ENCODE data around the gene IWS1. TPM values are rescaled to one million over a fixed set of nuclear protein-coding genes. Genes with fewer than 3 reads are reported as not detected.
A peak's percentile ranks its signal among the peaks of the same experiment; 100 is the strongest.

Gene IWS1
- 10 to 100 TPM; 24.9 to 26.0 TPM for total RNA-seq
- polyA plus RNA-seq (2013, experiment 1 of 2) = 37.3 TPM
- polyA plus RNA-seq (2013, experiment 2 of 2) = 46.9 TPM
- total RNA-seq = 37.7 to 155 (median 92.4) reads per million in 172 experiments

DNA sequence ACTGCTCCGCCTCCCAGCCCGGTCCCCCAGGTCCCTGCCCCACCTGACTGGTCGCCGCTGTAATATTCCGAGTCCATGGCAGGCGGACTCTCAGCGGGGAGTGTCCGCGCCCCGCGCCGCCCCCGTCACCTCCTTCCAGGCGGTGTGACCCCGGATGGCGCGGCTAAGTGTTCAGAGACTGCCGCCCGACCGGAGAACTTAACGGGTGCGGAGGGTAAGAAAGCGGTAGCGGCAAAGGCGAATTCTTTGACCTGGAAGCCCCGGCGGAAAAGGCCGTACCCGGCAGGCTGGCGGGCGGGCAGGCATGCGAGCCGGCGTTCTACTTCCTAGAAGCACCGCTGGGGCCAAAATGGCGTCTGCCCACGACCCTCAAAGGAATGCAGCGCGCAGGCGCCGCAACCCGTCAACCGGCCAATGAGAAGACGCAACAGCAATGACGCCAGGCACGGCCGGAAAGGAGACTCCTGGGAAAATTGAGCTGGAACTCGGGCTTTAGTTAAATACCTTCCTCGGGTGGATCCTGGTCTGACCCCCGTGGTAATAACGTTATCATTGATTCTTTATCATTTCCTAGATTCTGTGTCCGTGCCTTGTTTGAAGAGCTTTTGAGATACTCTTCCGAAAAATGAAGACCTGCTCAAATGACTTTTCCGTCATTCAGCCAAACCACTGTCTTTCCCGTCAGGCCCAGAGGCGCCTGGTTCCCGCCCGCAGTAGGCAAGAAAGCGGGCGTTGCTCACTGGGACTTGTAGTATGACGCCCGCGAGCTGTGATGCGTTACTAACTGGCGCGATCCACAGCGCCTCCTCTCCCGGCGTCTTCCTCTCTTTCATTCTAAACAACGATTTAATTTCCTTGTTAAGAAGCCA lies at the start of gene IWS1:
TSS of gene IWS1 (minus strand) at position 358 of the 869 bp plus-strand sequence. CDS start at position 77, 281 bp downstream.
- no peaks in the 10 kb centered on the region for H3K27me3 ChIP-seq (ENCODE audit: control insufficient read depth in 1 of 2, insufficient read depth in 2 of 2, low read length in 2 of 2)
- H3K36me3 Mint-ChIP-seq (ENCODE audit: low read depth) = peaks cover 40% of the 10 kb centered on the region
- intact Hi-C loops (cut with DNase I, micrococcal nuclease) = loop anchor here (1.0 to 5.0 kb wide), 8 partner anchors 121 to 566 kb away; partner anchors contain the start of genes GPR17 (in 2 of the 2), SAP130 (in 2 of the 2), SFT2D3 (in 2 of the 2) and WDR33 (in 2 of the 2)
- no peaks in the 10 kb centered on the region for H3K27me3 Mint-ChIP-seq
- H3K4me3 Mint-ChIP-seq = peak within 1 kb of the TSS; percentile 96
- H3K27ac ChIP-seq (ENCODE audit: low read depth in 1 of 2, low read length in 2 of 2) = peak within 1 kb of the TSS; percentile 90 to 95
- ATAC-seq (ENCODE audit: poor library complexity) (peak; percentile 91), DNase-seq (peak; percentile 83 to 98 (median 89))
- peak within 1 kb of the TSS; percentile 99 for H3K27ac Mint-ChIP-seq
- no peaks in the 10 kb centered on the region for H3K9me3 Mint-ChIP-seq
- no peaks in the 10 kb centered on the region for H3K9me3 ChIP-seq (ENCODE audit: control insufficient read depth in 1 of 2, insufficient read depth in 1 of 2, low read length in 2 of 2)
- CTCF ChIA-PET = interaction anchor here (1.3 kb wide), 1 partner anchor 123 kb away, joined by 3 read pairs; no protein-coding TSS in a partner anchor
- peaks cover 31% of the 10 kb centered on the region for H3K4me1 ChIP-seq (ENCODE audit: insufficient read depth, low read length)
- POLR2A ChIA-PET = interaction anchor here (0.6 to 2.3 kb wide), 22 partner anchors 14 to 795 kb away, joined by 3 to 31 read pairs (median 4); partner anchors contain the start of genes ERCC3, SAP130, SFT2D3 and UGGT1
- peak within 1 kb of the TSS; percentile 91 for H3K4me3 ChIP-seq (ENCODE audit: low read length)
- peaks cover 40% of the 10 kb centered on the region for H3K4me1 Mint-ChIP-seq (ENCODE audit: low read depth)
- peaks cover 13% of the 10 kb centered on the region for H3K36me3 ChIP-seq (ENCODE audit: insufficient read depth, low read length)
- TF ChIP-seq, protein P1, sequence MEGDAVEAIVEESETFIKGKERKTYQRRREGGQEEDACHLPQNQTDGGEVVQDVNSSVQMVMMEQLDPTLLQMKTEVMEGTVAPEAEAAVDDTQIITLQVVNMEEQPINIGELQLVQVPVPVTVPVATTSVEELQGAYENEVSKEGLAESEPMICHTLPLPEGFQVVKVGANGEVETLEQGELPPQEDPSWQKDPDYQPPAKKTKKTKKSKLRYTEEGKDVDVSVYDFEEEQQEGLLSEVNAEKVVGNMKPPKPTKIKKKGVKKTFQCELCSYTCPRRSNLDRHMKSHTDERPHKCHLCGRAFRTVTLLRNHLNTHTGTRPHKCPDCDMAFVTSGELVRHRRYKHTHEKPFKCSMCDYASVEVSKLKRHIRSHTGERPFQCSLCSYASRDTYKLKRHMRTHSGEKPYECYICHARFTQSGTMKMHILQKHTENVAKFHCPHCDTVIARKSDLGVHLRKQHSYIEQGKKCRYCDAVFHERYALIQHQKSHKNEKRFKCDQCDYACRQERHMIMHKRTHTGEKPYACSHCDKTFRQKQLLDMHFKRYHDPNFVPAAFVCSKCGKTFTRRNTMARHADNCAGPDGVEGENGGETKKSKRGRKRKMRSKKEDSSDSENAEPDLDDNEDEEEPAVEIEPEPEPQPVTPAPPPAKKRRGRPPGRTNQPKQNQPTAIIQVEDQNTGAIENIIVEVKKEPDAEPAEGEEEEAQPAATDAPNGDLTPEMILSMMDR (IDR thresholded peaks at IDR 0.05) = no peak

- TF ChIP-seq, protein P1 (IDR thresholded peaks at IDR 0.05) = no peak
- Mint-ChIP-seq H3K36me3 (ENCODE audit: low read depth) (no peaks in the 10 kb centered on the region), H3K27me3 (no peaks in the 10 kb centered on the region), H3K27ac (peak overlapping the region; percentile 28), H3K9me3 (no peaks in the 10 kb centered on the region), H3K4me3 (no peak overlapping the region), H3K4me1 (ENCODE audit: low read depth) (peaks cover 15% of the 10 kb centered on the region)
- no peak for ATAC-seq (ENCODE audit: poor library complexity)
- POLR2A ChIA-PET = interaction anchor here (1.4 kb wide), 1 partner anchor 15 kb away, joined by 6 read pairs; no protein-coding TSS in a partner anchor
- CTCF ChIA-PET = interaction anchor here (1.8 kb wide), 1 partner anchor 16 kb away, joined by 4 read pairs; no protein-coding TSS in a partner anchor
- Histone ChIP-seq H3K4me1 (ENCODE audit: insufficient read depth, low read length) (peaks cover 2% of the 10 kb centered on the region), H3K4me3 (ENCODE audit: low read length) (no peak overlapping the region), H3K36me3 (ENCODE audit: insufficient read depth, low read length) (no peaks in the 10 kb centered on the region), H3K9me3 (ENCODE audit: control insufficient read depth in 1 of 2, insufficient read depth in 1 of 2, low read length in 2 of 2) (no peaks in the 10 kb centered on the region), H3K27ac (ENCODE audit: low read depth in 1 of 2, low read length in 2 of 2) (no peak overlapping the region), H3K27me3 (ENCODE audit: control insufficient read depth in 1 of 2, insufficient read depth in 2 of 2, low read length in 2 of 2) (no peaks in the 10 kb centered on the region)
- intact Hi-C loops (cut with DNase I, micrococcal nuclease) = loop anchor here in 1 of 2 experiments (5.0 kb wide), 1 partner anchor 71 kb away; the partner anchor contains the start of gene GPR17
- DNase-seq = no peak
Observed at GRCh38 chr2:127575941-127576432, 49.7 kb upstream of the IWS1 start.

DNA sequence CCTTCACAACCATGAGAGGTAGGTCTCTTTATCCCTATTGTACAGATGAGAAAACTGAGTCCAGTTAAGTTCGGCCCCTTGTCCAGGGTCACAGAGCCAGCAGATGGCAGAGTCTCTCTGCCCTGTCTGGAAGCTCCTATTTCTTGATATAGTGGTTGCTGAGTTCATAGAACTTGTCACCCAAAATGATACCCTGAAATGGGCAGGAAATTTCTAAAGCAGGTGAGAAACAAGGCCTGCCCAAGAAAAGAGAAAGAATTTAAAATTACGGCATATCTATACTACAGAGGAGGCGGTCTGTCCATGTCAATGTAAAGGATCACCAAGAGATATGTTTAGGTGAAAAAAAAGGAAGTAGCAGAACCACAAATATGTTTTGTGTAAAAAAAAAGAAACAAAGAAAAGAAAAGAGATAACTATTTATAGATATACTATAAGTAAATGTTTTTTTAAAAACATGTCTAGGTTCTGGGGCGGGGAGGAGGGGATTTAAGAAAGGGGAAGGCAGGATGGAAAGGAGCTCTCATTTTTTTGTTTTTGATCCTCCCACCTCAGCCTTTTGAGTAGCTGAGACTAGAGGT lies 49.0 kb upstream of the IWS1 start:
- Mint-ChIP-seq H3K36me3 (ENCODE audit: low read depth) (no peaks in the 10 kb centered on the region), H3K4me1 (ENCODE audit: low read depth) (peaks cover 15% of the 10 kb centered on the region), H3K27me3 (no peaks in the 10 kb centered on the region), H3K4me3 (no peak overlapping the region), H3K9me3 (no peaks in the 10 kb centered on the region), H3K27ac (peak overlapping the region; percentile 28)
- DNase-seq (no peak), ATAC-seq (ENCODE audit: poor library complexity) (peak; percentile 24)
- H3K4me3 ChIP-seq (ENCODE audit: low read length) = no peak overlapping the region
- ChIA-PET CTCF (interaction anchor here (1.8 kb wide), 1 partner anchor 16 kb away, joined by 4 read pairs; no protein-coding TSS in a partner anchor), POLR2A (interaction anchor here (1.0 to 1.4 kb wide), 2 partner anchors 16 to 127 kb away, joined by 3 to 6 read pairs; no protein-coding TSS in a partner anchor)
- TF ChIP-seq, protein P1 (IDR thresholded peaks at IDR 0.05) = no peak
- intact Hi-C loops (cut with DNase I, micrococcal nuclease) = loop anchor here in 1 of 2 experiments (5.0 kb wide), 1 partner anchor 72 kb away; the partner anchor contains the start of gene GPR17
- H3K4me1 ChIP-seq (ENCODE audit: insufficient read depth, low read length) = peaks cover 2% of the 10 kb centered on the region
- no peaks in the 10 kb centered on the region for H3K36me3 ChIP-seq (ENCODE audit: insufficient read depth, low read length)
- H3K9me3 ChIP-seq (ENCODE audit: control insufficient read depth in 1 of 2, insufficient read depth in 1 of 2, low read length in 2 of 2) = no peaks in the 10 kb centered on the region
- no peak overlapping the region for H3K27ac ChIP-seq (ENCODE audit: low read depth in 1 of 2, low read length in 2 of 2)
- H3K27me3 ChIP-seq (ENCODE audit: control insufficient read depth in 1 of 2, insufficient read depth in 2 of 2, low read length in 2 of 2) = no peaks in the 10 kb centered on the region

Data from CD4-positive, alpha-beta T cell (primary cell).